ENCODE data around the gene TMEM38B. TPM values are rescaled to one million over a fixed set of nuclear protein-coding genes. Genes with fewer than 3 reads are reported as not detected.

TMEM38B gene
- total RNA-seq, 1 donor, result 17.9 TPM

DNA sequence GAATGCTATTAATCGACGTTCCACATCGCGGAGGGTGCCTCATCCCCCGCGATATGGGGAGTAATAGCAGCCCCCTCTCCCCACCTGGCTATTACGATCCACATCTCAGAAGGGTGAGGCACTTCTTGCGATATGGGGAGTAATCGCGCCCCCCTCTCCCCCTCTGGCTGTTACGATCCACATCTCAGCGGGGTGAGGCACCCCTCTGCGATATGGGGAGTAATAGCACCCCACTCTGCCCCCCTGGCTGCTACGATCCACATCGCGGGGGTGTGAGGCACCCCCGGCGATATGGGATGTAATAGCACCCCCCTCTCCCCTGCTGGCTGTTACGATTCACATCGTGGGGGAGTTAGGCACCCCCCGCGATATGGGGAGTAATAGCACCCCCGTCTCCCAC, 128.5 kb downstream of the TMEM38B start:
- Histone ChIP-seq H3K4me3 (ENCODE audit: low read length) (no peak overlapping the region), H3K4me1 (ENCODE audit: insufficient read depth, low read length) (no peaks in the 10 kb centered on the region), H3K27me3 (ENCODE audit: insufficient read depth, low read length) (no peaks in the 10 kb centered on the region), H3K9me3 (ENCODE audit: low read depth, low read length) (no peaks in the 10 kb centered on the region)

Other genes with a start within 250 kb of the TMEM38B start
- gene FSD1L, start 246.5 kb upstream of the TMEM38B start, total RNA-seq, result 1.7 TPM
- gene FKTN, start 136.4 kb upstream of the TMEM38B start, total RNA-seq, result 4.4 TPM
- gene TAL2, start 32.1 kb upstream of the TMEM38B start, total RNA-seq, result not detected

Measured in mononuclear cell (primary cell).